Measurements from ENCODE around the gene ATP6V1G2.
A peak's percentile ranks its signal among the peaks of the same experiment; 100 is the strongest.
"Not testable (repeated sequence)": the region's sequence is repeated elsewhere in the genome, so short reads cannot be mapped to it uniquely, and the experiment has no call there.

ATP6V1G2 gene

GRCh38 chr6:31525932-31526591 is 20.3 kb downstream of the ATP6V1G2 start:
- DNase-seq: no peak

- DNase-seq: no peak
These were observed 20.9 kb downstream of the ATP6V1G2 start for GRCh38 chr6:31525553-31525931.

- no peak for DNase-seq
These were observed 24.6 kb downstream of the ATP6V1G2 start for GRCh38 chr6:31521835-31522234.

GRCh38 chr6:31513456-31514165 is 32.8 kb downstream of the ATP6V1G2 start:
- DNase-seq: no peak

- no peak for DNase-seq
These were observed 36.4 kb downstream of the ATP6V1G2 start for GRCh38 chr6:31510007-31510406.

GRCh38 chr6:31509036-31509435 is 37.4 kb downstream of the ATP6V1G2 start:
- not testable (repeated sequence) for DNase-seq

GRCh38 chr6:31502586-31502985 is 43.8 kb downstream of the ATP6V1G2 start:
- DNase-seq: no peak

- not testable (repeated sequence) for DNase-seq
These were observed 46.8 kb downstream of the ATP6V1G2 start for GRCh38 chr6:31499648-31500047.

GRCh38 chr6:31498748-31499147 is 47.7 kb downstream of the ATP6V1G2 start:
- DNase-seq: no peak

GRCh38 chr6:31497531-31498476 is 48.6 kb downstream of the ATP6V1G2 start, which contains the start of gene MICB:
TSS of gene MICB (plus strand) at chr6:31498145. CDS start at chr6:31498194, 49 bp downstream.
- peak; percentile 89 for DNase-seq

- DNase-seq: not testable (repeated sequence)
These were observed 49.6 kb downstream of the ATP6V1G2 start for GRCh38 chr6:31496826-31497225.

- no peak for DNase-seq
These were observed 50.8 kb downstream of the ATP6V1G2 start for GRCh38 chr6:31495580-31495979.

All from CD4-positive, alpha-beta T cell treated with Interleukin-10 for 1 hour (primary cell).